H1 (cell line): ENCODE measurements around the gene MS4A18. TPM values are rescaled to one million over a fixed set of nuclear protein-coding genes. Genes with fewer than 3 reads are reported as not detected.
"Not testable (repeated sequence)": the region's sequence is repeated elsewhere in the genome, so short reads cannot be mapped to it uniquely, and the experiment has no call there.

Experiments used
- CTCF ChIA-PET: fragments of 300-600 bp; sonication (Branson Sonifier 250); formaldehyde crosslinking; loops from one replicate; lab custom pipeline; 2021; ENCODE audit not compliant: partially characterized antibody; lab: Charles Lee
- POLR2A ChIA-PET: fragments of 300-600 bp; sonication (Branson Sonifier 250); formaldehyde crosslinking; loops from one replicate; lab custom pipeline; 2021; ENCODE audit warnings: inconsistent platforms; ENCODE audit not compliant: partially characterized antibody; lab: Charles Lee
- DNase-seq, 2 experiments: peaks; one replicate each; pipeline versions ENCODE4 v3.0.0 to v3.0.0-alpha.2; 2010 to 2022; ENCODE audit warnings: low spot score in 2 of 2, low read depth in 1 of 2, mixed read lengths in 1 of 2
- FAIRE-seq: peaks from 2 replicates; lab custom pipeline; 2011; peaks lifted over from hg19 to GRCh38; lab: Jason Lieb, UNC
- H2AFZ ChIP-seq: 2 replicates; pipeline ENCODE4 v1.8.1; 2012; ENCODE audit warnings: low read length, inconsistent platforms
- H2AK5ac ChIP-seq: 2 replicates; pipeline ENCODE4 v1.6.1; 2013; ENCODE audit warnings: low read depth, low read length
- H2BK120ac ChIP-seq: replicated peaks from 2 replicates; pipeline ENCODE3; 2013; ENCODE audit warnings: low read depth, low read length, inconsistent platforms
- H2BK12ac ChIP-seq: 2 replicates; pipeline ENCODE4 v1.6.1; 2013; ENCODE audit warnings: low read depth, low read length
- H2BK15ac ChIP-seq: 2 replicates; pipeline ENCODE4 v1.6.1; 2013; ENCODE audit warnings: low read length
- H2BK20ac ChIP-seq: 2 replicates; pipeline ENCODE4 v1.6.1; 2013; ENCODE audit warnings: low read length
- H2BK5ac ChIP-seq: 2 replicates; pipeline ENCODE4 v1.6.1; 2013; ENCODE audit warnings: low read depth, low read length
- H3K14ac ChIP-seq: 2 replicates; pipeline ENCODE4 v1.6.1; 2013; ENCODE audit warnings: inconsistent platforms; ENCODE audit not compliant: insufficient read length
- H3K18ac ChIP-seq: 2 replicates; pipeline ENCODE4 v1.6.1; 2013; ENCODE audit warnings: low read length; ENCODE audit errors: extremely low read depth
- H3K23ac ChIP-seq: 2 replicates; pipeline ENCODE4 v1.6.1; 2013; ENCODE audit warnings: inconsistent platforms; ENCODE audit not compliant: insufficient read length
- H3K23me2 ChIP-seq: 2 replicates; pipeline ENCODE4 v1.6.1; 2013; ENCODE audit warnings: low read depth, low read length
- H3K27ac ChIP-seq: 2 replicates; pipeline ENCODE4 v1.6.1; 2011; ENCODE audit warnings: low read depth, low read length, inconsistent platforms
- H3K27me3 ChIP-seq, 4 experiments: replicated peaks in 1 of 4; 1 replicate in 1 of 4; 2 replicates in 3 of 4; pipeline versions ENCODE4 v1.6.1 to v1.8.1; 2011 to 2013; ENCODE audit warnings: low read length in 3 of 4, mild to moderate bottlenecking in 3 of 4, inconsistent platforms in 2 of 4, mixed read lengths in 2 of 4, moderate library complexity in 1 of 4; ENCODE audit not compliant: control insufficient read depth in 3 of 4, insufficient read depth in 3 of 4; ENCODE audit errors: extremely low read depth in 1 of 4
- H3K36me3 ChIP-seq, 4 experiments: 2 replicates each; pipeline versions ENCODE4 v1.6.1 to v1.8.1; 2011 to 2013; ENCODE audit warnings: mild to moderate bottlenecking in 4 of 4, low read length in 3 of 4, moderate library complexity in 2 of 4, control low read depth in 1 of 4, inconsistent platforms in 1 of 4; ENCODE audit not compliant: insufficient read depth in 4 of 4, control insufficient read depth in 2 of 4
- H3K4ac ChIP-seq: replicated peaks from 2 replicates; pipeline ENCODE3; 2013; ENCODE audit warnings: low read length, low read depth, mixed read lengths, inconsistent platforms; ENCODE audit not compliant: insufficient read length
- H3K4me1 ChIP-seq, 4 experiments: replicated peaks in 1 of 4; 1 replicate in 1 of 4; 2 replicates in 3 of 4; pipeline versions ENCODE4 v1.6.1 to v1.8.1; 2011 to 2013; ENCODE audit warnings: low read length in 3 of 4, inconsistent platforms in 2 of 4, mixed read lengths in 1 of 4; ENCODE audit not compliant: insufficient read depth in 4 of 4, control insufficient read depth in 3 of 4
- H3K4me2 ChIP-seq, 2 experiments: 2 replicates each; pipeline versions ENCODE4 v1.6.1 to v1.8.1; 2011 to 2013; ENCODE audit warnings: low read depth in 2 of 2, low read length in 2 of 2, control low read depth in 1 of 2, inconsistent platforms in 1 of 2, mild to moderate bottlenecking in 1 of 2; ENCODE audit not compliant: insufficient read depth in 1 of 2
- H3K4me3 ChIP-seq, 4 experiments: fragments of 200-600, 300-600 bp in 1 of 4; sonication (generic), shearing (Covaris generic), sonication (Bioruptor Twin) in 1 of 4; 2 replicates each; pipeline versions ENCODE4 v1.5.1 to v1.8.1; 2011 to 2016; ENCODE audit warnings: low read length in 4 of 4, low read depth in 3 of 4, control low read depth in 2 of 4, inconsistent platforms in 2 of 4, mild to moderate bottlenecking in 2 of 4, mixed read lengths in 1 of 4, moderate library complexity in 1 of 4; ENCODE audit not compliant: insufficient read depth in 2 of 4; ENCODE audit errors: extremely low read depth in 1 of 4
- H3K56ac ChIP-seq: replicated peaks from 2 replicates; pipeline ENCODE3; 2013; ENCODE audit warnings: low read depth, mild to moderate bottlenecking, mixed read lengths, low read length, inconsistent platforms; ENCODE audit not compliant: insufficient read length
- H3K79me1 ChIP-seq: 2 replicates; pipeline ENCODE4 v1.6.1; 2013; ENCODE audit warnings: low read depth, low read length, control low read depth
- H3K79me2 ChIP-seq, 2 experiments: 2 replicates each; pipeline versions ENCODE4 v1.6.1 to v1.8.1; 2012 to 2013; ENCODE audit warnings: low read length in 2 of 2, mild to moderate bottlenecking in 2 of 2, inconsistent platforms in 1 of 2; ENCODE audit not compliant: insufficient read depth in 2 of 2, control insufficient read depth in 1 of 2
- H3K9ac ChIP-seq, 4 experiments: replicated peaks in 1 of 4; 1 replicate in 1 of 4; 2 replicates in 3 of 4; pipeline versions ENCODE4 v1.6.1 to v1.8.1; 2011 to 2013; ENCODE audit warnings: low read depth in 3 of 4, low read length in 3 of 4, control low read depth in 2 of 4, mild to moderate bottlenecking in 2 of 4, moderate library complexity in 2 of 4, inconsistent platforms in 1 of 4; ENCODE audit errors: extremely low read depth in 1 of 4
- H3K9me3 ChIP-seq, 2 experiments: 2 replicates each; pipeline versions ENCODE4 v1.6.1 to v1.8.1; 2012 to 2013; ENCODE audit warnings: mild to moderate bottlenecking in 2 of 2, moderate library complexity in 2 of 2, control low read depth in 1 of 2, inconsistent platforms in 1 of 2, low read depth in 1 of 2, low read length in 1 of 2, mixed read lengths in 1 of 2; ENCODE audit not compliant: insufficient read depth in 2 of 2
- H4K20me1 ChIP-seq, 2 experiments: replicated peaks in 1 of 2; 2 replicates each; pipeline versions ENCODE3 to v1.8.1; 2011 to 2013; ENCODE audit warnings: inconsistent platforms in 2 of 2, low read length in 2 of 2, mild to moderate bottlenecking in 1 of 2; ENCODE audit not compliant: insufficient read depth in 2 of 2, control insufficient read depth in 1 of 2
- H4K5ac ChIP-seq: 2 replicates; pipeline ENCODE4 v1.6.1; 2013; ENCODE audit warnings: low read length, low read depth, mixed read lengths, inconsistent platforms; ENCODE audit not compliant: insufficient read length
- H4K8ac ChIP-seq: 2 replicates; pipeline ENCODE4 v1.8.0; 2013; ENCODE audit warnings: mild to moderate bottlenecking, moderate library complexity, low read length, inconsistent platforms; ENCODE audit not compliant: insufficient read depth; ENCODE audit errors: extremely low read depth
- H4K91ac ChIP-seq: replicated peaks from 2 replicates; pipeline ENCODE3; 2013; ENCODE audit warnings: low read length, mixed read lengths, inconsistent platforms; ENCODE audit not compliant: insufficient read length
- WGBS, 2 experiments: shearing (Covaris generic) in 1 of 2; methylation state at CpG; one replicate each; pipeline versions ENCODE4 v1.1.6 to v1.1.7; 2013 to 2015; ENCODE audit warnings: low lambda C conversion rate in 2 of 2, mixed read lengths in 2 of 2, inconsistent platforms in 1 of 2, low coverage in 1 of 2, missing lambda C conversion rate in 1 of 2; ENCODE audit not compliant: insufficient replicate concordance in 2 of 2, insufficient coverage in 1 of 2, insufficient read length in 1 of 2; ENCODE audit errors: extremely low coverage in 1 of 2, missing lambda C conversion rate in 1 of 2; 5-methylcytosine and 5-hydroxymethylcytosine counted together
- polyA plus RNA-seq, 7 experiments: library from polyadenylated mRNA; depleted of rRNA in 3 of 7; stranded (reverse) in 5 of 7; unstranded in 2 of 7; fragments of >200 nt in 5 of 7; fragments of 200-250 nt in 2 of 7; gene quantifications; 1 replicate in 5 of 7; 2 replicates in 1 of 7; 4 replicates in 1 of 7; pipeline versions ENCODE4 v1.2.1 to v1.2.3, GENCODE V29; 2011 to 2013; ENCODE audit warnings: missing spikeins in 2 of 7, mixed read lengths in 2 of 7
- total RNA-seq: library from RNA; stranded (reverse); fragmentation: NEBNext Ultra II Directional; extraction: Animal tissue kit (Norgen Biotek cat#: 25700); gene quantifications from 2 replicates; pipeline ENCODE4 v1.2.1, GENCODE V29; 2021

The MS4A18 gene
- total and polyA plus RNA-seq, 2 of the 8 experiments (the other 6 are each of a cell fraction or from before 2014, with no cell fraction given) = not detected

- H3K9me3 ChIP-seq, H2BK5ac ChIP-seq, FAIRE-seq, H2AK5ac ChIP-seq, H2BK12ac ChIP-seq, H4K20me1 ChIP-seq, H2AFZ ChIP-seq, H3K4ac ChIP-seq, H4K8ac ChIP-seq, H4K91ac ChIP-seq, H4K5ac ChIP-seq, H3K23ac ChIP-seq, H2BK20ac ChIP-seq, H3K14ac ChIP-seq, H3K27ac ChIP-seq, H3K23me2 ChIP-seq, H2BK120ac ChIP-seq, H3K27me3 ChIP-seq, DNase-seq, H3K4me3 ChIP-seq, H3K9ac ChIP-seq, H3K79me1 ChIP-seq, H3K79me2 ChIP-seq, H3K4me2 ChIP-seq, H2BK15ac ChIP-seq, H3K18ac ChIP-seq, H3K56ac ChIP-seq, H3K36me3 ChIP-seq, H3K4me1 ChIP-seq: not testable (repeated sequence)
- WGBS, 2 experiments = 82% methylated on average over 4 of the region's 4 CpGs; no CpG with 5 or more reads in 1 of the 2 experiments
- POLR2A ChIA-PET = interaction anchor here (0.7 kb wide), 1 partner anchor 16 kb away, joined by 3 read pairs; no protein-coding TSS in a partner anchor
- CTCF ChIA-PET = interaction anchor here (0.6 to 1.5 kb wide), 8 partner anchors 8 to 246 kb away, joined by 3 to 7 read pairs (median 3); no protein-coding TSS in a partner anchor
Observed at GRCh38 chr11:60758671-60759070, 34.2 kb downstream of the MS4A18 start.
